Measurements from ENCODE around the gene BEST2.

Gene BEST2

GRCh38 chr19:12802267-12803106, 50.9 kb downstream of the BEST2 start:
- DNase-seq: no peak

- no peak for DNase-seq
Measured at GRCh38 chr19:12804051-12804450, 52.5 kb downstream of the BEST2 start.

GRCh38 chr19:12806242-12807081, 54.9 kb downstream of the BEST2 start, which contains the start of gene RNASEH2A:
TSS of gene RNASEH2A (plus strand) at chr19:12806584. CDS start at chr19:12806674, 90 bp downstream.
- DNase-seq: peak; percentile 83
